Omental fat pad (tissue), 4 donors: ENCODE results near the gene PCARE. TPM values are rescaled to one million over a fixed set of nuclear protein-coding genes. Genes with fewer than 3 reads are reported as not detected.
"Not testable (repeated sequence)": the region's sequence is repeated elsewhere in the genome, so short reads cannot be mapped to it uniquely, and the experiment has no call there.

ENCODE experiments used
- ATAC-seq: fragments of 150-250 bp; one replicate; pipeline ENCODE4 v1.9.1; 2016; ENCODE audit warnings: mild to moderate bottlenecking, moderate library complexity; ENCODE audit not compliant: low FRiP score
- DNase-seq: peaks from one replicate; pipeline ENCODE4 v3.0.0-alpha.2; 2019; ENCODE audit warnings: low spot score
- total RNA-seq, 4 donors: library from RNA; depleted of rRNA; stranded (reverse); fragments of >200 nt; gene quantifications; one replicate each; pipeline ENCODE4 v1.1.0, GENCODE V29; 2016
- TF ChIP-seq, protein P1 (sequence below), 3 donors: fragments of 450-650 bp; IDR thresholded peaks; one replicate each; pipeline ENCODE4 v1.5.1; 2016 to 2017; ENCODE audit warnings: antibody characterized with exemption in 3 of 3, mild to moderate bottlenecking in 3 of 3, moderate library complexity in 2 of 3

Gene PCARE
- total RNA-seq, 4 donors from 2014 or later = 0.09 TPM; not detected in 3

DNA sequence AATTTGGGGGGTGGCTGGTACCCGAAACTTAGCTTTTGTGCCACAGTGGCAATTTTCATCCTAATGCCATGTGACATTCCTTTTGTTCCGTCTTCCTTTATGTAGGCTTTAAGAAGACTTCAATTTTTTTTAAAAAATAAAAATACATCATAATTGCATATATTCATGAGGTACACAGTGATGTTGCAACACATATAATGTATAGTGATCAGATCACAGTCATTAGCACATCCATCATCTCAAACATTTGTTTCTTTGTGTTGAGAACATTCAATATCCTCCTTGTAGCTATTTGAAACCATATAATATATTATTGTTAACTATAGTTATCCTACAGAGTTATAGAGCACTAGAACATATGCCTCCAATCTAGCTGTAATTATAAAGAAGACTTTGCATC, 34.9 kb upstream of the PCARE start:
- ATAC-seq (no peak), DNase-seq (no peak)
- TF ChIP-seq, protein P1, sequence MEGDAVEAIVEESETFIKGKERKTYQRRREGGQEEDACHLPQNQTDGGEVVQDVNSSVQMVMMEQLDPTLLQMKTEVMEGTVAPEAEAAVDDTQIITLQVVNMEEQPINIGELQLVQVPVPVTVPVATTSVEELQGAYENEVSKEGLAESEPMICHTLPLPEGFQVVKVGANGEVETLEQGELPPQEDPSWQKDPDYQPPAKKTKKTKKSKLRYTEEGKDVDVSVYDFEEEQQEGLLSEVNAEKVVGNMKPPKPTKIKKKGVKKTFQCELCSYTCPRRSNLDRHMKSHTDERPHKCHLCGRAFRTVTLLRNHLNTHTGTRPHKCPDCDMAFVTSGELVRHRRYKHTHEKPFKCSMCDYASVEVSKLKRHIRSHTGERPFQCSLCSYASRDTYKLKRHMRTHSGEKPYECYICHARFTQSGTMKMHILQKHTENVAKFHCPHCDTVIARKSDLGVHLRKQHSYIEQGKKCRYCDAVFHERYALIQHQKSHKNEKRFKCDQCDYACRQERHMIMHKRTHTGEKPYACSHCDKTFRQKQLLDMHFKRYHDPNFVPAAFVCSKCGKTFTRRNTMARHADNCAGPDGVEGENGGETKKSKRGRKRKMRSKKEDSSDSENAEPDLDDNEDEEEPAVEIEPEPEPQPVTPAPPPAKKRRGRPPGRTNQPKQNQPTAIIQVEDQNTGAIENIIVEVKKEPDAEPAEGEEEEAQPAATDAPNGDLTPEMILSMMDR (IDR thresholded peaks at IDR 0.05) = no peak

DNA sequence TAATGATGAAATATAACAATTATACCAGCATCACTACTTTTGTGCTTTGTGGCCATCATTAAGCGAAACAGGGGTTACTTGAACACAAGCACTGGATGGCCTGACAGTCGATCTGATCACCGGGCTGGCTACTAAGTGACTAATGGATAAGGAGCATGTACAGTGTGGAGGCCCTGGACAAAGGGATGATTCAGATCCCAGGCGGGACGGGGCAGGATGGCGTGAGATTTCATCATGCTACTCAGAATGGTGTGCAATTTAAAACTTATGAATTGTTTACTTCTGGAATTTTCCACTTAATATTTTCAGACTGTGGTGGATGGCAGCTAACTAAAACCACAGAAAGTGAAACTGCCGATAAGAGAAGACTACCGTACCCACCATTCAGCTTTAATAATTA, 33.9 kb upstream of the PCARE start:
- DNase-seq = no peak
- ATAC-seq = peak; percentile 90
- TF ChIP-seq, protein P1 (IDR thresholded peaks at IDR 0.05) = no peak

DNA sequence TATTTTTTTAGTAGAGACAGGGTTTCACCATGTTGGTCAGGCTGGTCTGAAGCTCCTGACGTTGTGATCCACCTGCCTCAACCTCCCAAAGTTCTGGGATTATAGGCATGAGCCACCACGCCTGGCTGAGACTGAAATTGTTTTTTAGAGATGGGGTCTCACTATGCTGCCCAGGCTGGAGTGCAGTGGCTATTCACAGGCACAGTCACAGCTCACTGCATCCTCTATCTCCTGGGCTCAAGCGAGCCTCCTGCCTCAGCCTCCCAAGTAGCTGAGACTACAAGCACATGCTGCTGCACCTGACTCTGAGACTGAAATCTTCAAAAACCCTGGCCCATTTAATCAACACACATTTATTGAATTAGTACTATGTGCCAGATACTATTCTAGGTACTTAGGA, 33.2 kb upstream of the PCARE start:
- DNase-seq, ATAC-seq: not testable (repeated sequence)

DNA sequence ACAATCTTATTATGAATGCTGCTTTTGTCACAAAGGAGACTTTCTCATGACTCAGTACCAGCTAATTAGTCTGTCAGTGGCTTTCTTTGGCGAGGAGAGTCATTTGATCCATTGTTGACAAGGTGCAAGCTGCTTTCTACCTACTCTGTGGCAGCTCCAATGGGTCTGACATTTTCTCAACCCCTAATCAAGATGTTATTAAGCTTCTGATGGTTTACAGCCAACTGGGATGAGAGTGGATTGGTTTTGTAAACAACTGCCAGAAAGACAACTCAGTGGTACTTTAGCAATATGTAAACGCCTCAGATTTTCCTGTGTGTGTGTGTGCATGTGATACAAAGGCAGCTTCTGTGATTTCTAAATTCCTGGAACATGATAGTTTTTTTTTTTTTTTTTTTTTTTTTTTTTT, 32.7 kb upstream of the PCARE start:
- ATAC-seq = no peak
- TF ChIP-seq, protein P1 (IDR thresholded peaks at IDR 0.05) = no peak
- no peak for DNase-seq

DNA sequence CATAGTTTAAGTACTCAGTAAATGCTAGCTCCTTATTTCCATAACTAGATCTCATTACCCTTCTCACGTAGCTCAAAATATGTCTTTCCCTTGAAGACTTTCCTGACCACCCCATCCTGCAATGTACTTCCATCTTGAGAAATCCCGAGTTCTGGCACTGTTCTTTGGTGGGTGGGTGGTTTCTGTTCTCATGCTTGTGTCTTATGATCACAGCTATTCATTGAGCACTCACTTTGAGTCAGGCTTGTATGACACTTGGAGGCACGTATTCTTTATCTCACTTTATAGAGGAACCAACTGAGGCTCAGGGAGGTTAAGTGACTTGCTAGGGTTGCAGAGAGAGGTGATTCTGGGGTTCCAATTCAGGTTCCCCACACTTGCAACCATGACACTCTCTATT, 31.9 kb upstream of the PCARE start:
- TF ChIP-seq, protein P1 (IDR thresholded peaks at IDR 0.05) = no peak
- no peak for ATAC-seq
- no peak for DNase-seq

- DNase-seq (no peak), ATAC-seq (no peak)
- TF ChIP-seq, protein P1 (IDR thresholded peaks at IDR 0.05) = no peak
Measured at GRCh38 chr2:29105375-29105774, 31.1 kb upstream of the PCARE start.

DNA sequence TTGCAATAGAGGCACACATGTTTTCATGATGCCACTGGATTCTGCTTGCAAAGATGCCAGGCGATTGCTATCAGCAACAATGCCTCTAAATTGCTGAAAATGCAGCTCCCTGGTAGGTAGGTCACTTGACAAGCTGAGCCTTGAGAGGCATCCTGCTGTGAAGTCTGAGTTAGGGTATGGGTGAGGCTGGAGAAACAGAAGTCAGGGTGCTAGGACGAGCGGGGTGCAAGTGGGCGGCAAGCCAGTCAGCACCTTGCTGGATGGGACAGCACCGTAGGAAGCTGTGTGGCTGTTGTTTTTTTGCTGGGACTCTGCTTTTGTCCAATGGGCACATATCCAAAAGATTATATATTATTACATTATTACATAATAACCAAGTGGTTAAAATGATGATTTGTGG, 30.4 kb upstream of the PCARE start:
- ATAC-seq = no peak
- DNase-seq = no peak
- TF ChIP-seq, protein P1 (IDR thresholded peaks at IDR 0.05) = no peak

DNA sequence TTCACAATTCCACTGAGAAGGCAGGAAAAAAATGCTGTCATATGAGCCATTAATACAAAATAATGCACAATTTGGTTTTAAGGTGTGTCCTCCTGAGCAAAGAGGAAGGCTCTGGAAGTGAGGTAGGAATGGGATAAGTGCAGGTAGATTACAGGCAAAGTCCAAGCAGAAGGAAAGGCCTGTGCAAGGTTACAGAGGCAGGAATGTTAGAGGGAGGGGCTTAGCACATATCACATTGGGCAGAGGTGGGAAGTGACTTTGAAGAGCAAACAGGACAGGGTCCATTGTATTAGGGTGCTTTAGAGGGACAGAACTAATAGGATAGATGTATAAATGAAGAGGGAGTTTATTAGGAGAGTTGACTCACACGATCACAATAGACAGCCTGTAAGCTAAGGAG, 26.2 kb upstream of the PCARE start:
- ATAC-seq = no peak
- DNase-seq = no peak
- TF ChIP-seq, protein P1 (IDR thresholded peaks at IDR 0.05) = no peak
